Measurements from ENCODE around the gene IMPDH1.

The IMPDH1 gene

GRCh38 chr7:128370491-128370890, 39.3 kb downstream of the IMPDH1 start:
- TF ChIP-seq ZNF8 (CRISPR knock-in tag; IDR thresholded peaks at IDR 0.05) = peak; percentile 87; the same call in 1 of the 2 replicates
- TF ChIP-seq ZFP3 (CRISPR knock-in tag; IDR thresholded peaks at IDR 0.05) = no peak
- no peak for TF ChIP-seq PATZ1 (CRISPR knock-in tag; IDR thresholded peaks at IDR 0.05; ENCODE audit: borderline replicate concordance)
- no peak for ATAC-seq

GRCh38 chr7:128366986-128367385, 42.8 kb downstream of the IMPDH1 start:
- TF ChIP-seq ZFP3 (CRISPR knock-in tag; IDR thresholded peaks at IDR 0.05) (no peak), CREB5 (CRISPR knock-in tag; IDR thresholded peaks at IDR 0.05; ENCODE audit: low read depth) (no peak), ISL1 (CRISPR knock-in tag; IDR thresholded peaks at IDR 0.05) (no peak), TSHZ2 (CRISPR knock-in tag; IDR thresholded peaks at IDR 0.05) (no peak), TOX (CRISPR knock-in tag; IDR thresholded peaks at IDR 0.05; ENCODE audit: borderline replicate concordance) (no peak), RARB (CRISPR knock-in tag; IDR thresholded peaks at IDR 0.05) (no peak), ESRRG (CRISPR knock-in tag; IDR thresholded peaks at IDR 0.05) (no peak), ZC3H10 (CRISPR knock-in tag; IDR thresholded peaks at IDR 0.05) (no peak), PATZ1 (CRISPR knock-in tag; IDR thresholded peaks at IDR 0.05; ENCODE audit: borderline replicate concordance) (no peak), TCF4 (CRISPR knock-in tag; IDR thresholded peaks at IDR 0.05; ENCODE audit: borderline replicate concordance) (no peak), CSDC2 (CRISPR knock-in tag; IDR thresholded peaks at IDR 0.05) (no peak), SNAI2 (CRISPR knock-in tag; IDR thresholded peaks at IDR 0.05) (no peak), ZNF565 (CRISPR knock-in tag; conservative IDR thresholded peaks at IDR 0.05; ENCODE audit: low read depth) (no peak), GLIS3 (CRISPR knock-in tag; IDR thresholded peaks at IDR 0.05) (no peak), BACH2 (CRISPR knock-in tag; IDR thresholded peaks at IDR 0.05; ENCODE audit: borderline replicate concordance) (no peak), PPARA (CRISPR knock-in tag; IDR thresholded peaks at IDR 0.05; ENCODE audit: borderline replicate concordance) (no peak), ZNF8 (CRISPR knock-in tag; IDR thresholded peaks at IDR 0.05) (no peak)
- TF ChIP-seq, protein P1, sequence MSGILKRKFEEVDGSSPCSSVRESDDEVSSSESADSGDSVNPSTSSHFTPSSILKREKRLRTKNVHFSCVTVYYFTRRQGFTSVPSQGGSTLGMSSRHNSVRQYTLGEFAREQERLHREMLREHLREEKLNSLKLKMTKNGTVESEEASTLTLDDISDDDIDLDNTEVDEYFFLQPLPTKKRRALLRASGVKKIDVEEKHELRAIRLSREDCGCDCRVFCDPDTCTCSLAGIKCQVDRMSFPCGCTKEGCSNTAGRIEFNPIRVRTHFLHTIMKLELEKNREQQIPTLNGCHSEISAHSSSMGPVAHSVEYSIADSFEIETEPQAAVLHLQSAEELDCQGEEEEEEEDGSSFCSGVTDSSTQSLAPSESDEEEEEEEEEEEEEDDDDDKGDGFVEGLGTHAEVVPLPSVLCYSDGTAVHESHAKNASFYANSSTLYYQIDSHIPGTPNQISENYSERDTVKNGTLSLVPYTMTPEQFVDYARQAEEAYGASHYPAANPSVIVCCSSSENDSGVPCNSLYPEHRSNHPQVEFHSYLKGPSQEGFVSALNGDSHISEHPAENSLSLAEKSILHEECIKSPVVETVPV (CRISPR knock-in tag; IDR thresholded peaks at IDR 0.05) = no peak
- TF ChIP-seq, protein P2, sequence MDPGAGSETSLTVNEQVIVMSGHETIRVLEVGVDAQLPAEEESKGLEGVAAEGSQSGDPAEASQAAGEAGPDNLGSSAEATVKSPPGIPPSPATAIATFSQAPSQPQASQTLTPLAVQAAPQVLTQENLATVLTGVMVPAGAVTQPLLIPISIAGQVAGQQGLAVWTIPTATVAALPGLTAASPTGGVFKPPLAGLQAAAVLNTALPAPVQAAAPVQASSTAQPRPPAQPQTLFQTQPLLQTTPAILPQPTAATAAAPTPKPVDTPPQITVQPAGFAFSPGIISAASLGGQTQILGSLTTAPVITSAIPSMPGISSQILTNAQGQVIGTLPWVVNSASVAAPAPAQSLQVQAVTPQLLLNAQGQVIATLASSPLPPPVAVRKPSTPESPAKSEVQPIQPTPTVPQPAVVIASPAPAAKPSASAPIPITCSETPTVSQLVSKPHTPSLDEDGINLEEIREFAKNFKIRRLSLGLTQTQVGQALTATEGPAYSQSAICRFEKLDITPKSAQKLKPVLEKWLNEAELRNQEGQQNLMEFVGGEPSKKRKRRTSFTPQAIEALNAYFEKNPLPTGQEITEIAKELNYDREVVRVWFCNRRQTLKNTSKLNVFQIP (CRISPR knock-in tag; IDR thresholded peaks at IDR 0.05; ENCODE audit: borderline replicate concordance, low read depth) = no peak
- ATAC-seq = no peak

DNA sequence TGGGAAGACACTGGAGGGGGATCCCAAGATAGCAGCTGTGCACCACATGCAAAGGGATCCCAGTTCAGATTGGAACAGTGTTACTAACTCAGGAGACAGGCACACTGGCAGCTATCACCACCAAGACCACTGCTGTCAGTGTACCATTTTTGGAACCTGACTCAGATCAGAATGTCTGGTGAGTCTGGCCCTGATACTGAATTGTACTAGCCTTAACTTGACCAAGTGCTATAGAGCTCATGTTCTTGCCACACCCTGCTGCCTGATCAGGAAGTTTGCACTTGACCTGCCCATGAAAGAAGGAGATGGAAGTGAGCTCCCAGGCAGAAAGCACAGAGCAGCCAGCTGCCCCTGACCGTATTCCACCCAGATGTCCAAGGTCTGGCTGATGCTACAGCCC, 43.5 kb downstream of the IMPDH1 start:
- TF ChIP-seq TOX (CRISPR knock-in tag; IDR thresholded peaks at IDR 0.05; ENCODE audit: borderline replicate concordance) (no peak), RARB (CRISPR knock-in tag; IDR thresholded peaks at IDR 0.05) (no peak), BACH2 (CRISPR knock-in tag; IDR thresholded peaks at IDR 0.05; ENCODE audit: borderline replicate concordance) (no peak), ISL1 (CRISPR knock-in tag; IDR thresholded peaks at IDR 0.05) (no peak), PPARA (CRISPR knock-in tag; IDR thresholded peaks at IDR 0.05; ENCODE audit: borderline replicate concordance) (no peak), ARNTL (CRISPR knock-in tag; IDR thresholded peaks at IDR 0.05; ENCODE audit: borderline replicate concordance, low read depth) (no peak), ZNF70 (CRISPR knock-in tag; IDR thresholded peaks at IDR 0.05) (no peak), ZFP3 (CRISPR knock-in tag; IDR thresholded peaks at IDR 0.05) (no peak), CSDC2 (CRISPR knock-in tag; IDR thresholded peaks at IDR 0.05) (no peak), ZFP30 (CRISPR knock-in tag; IDR thresholded peaks at IDR 0.05) (no peak), GLIS3 (CRISPR knock-in tag; IDR thresholded peaks at IDR 0.05) (no peak), TCF4 (CRISPR knock-in tag; IDR thresholded peaks at IDR 0.05; ENCODE audit: borderline replicate concordance) (no peak), ZC3H10 (CRISPR knock-in tag; IDR thresholded peaks at IDR 0.05) (no peak)
- TF ChIP-seq, protein P1 (CRISPR knock-in tag; IDR thresholded peaks at IDR 0.05) = no peak
- TF ChIP-seq, protein P2 (CRISPR knock-in tag; IDR thresholded peaks at IDR 0.05; ENCODE audit: borderline replicate concordance, low read depth) = no peak
- no peak for ATAC-seq

Data from SK-N-SH treated with all-trans-retinoic acid at 6 μM for 48 hours (cell line).